HCT116 (cell line): ENCODE measurements around the gene PPP2R5D. TPM values are rescaled to one million over a fixed set of nuclear protein-coding genes. Genes with fewer than 3 reads are reported as not detected.

ENCODE experiments used
- ATAC-seq: fragments of 200-7000 bp; cut with Tn5 transposase; 2 replicates; pipeline ENCODE4 v1.9.1; 2020; ENCODE audit warnings: mild to moderate bottlenecking, moderate library complexity
- BruUV-seq: library from RNA; stranded (reverse); fragments of 400-500 nt; replicated peaks from 2 replicates; lab custom pipeline; 2021; lab: Mats Ljungman, UMichigan
- CTCF ChIA-PET: fragments of 300-600 bp; sonication (Branson Sonifier 250); formaldehyde crosslinking; loops from one replicate; lab custom pipeline; 2021; ENCODE audit warnings: antibody characterized with exemption; lab: Charles Lee
- POLR2A ChIA-PET: fragments of 300-600, 350-600 bp; sonication (Branson Sonifier 250); formaldehyde crosslinking; loops from one replicate; lab custom pipeline; 2021; ENCODE audit warnings: antibody characterized with exemption; lab: Charles Lee
- RAD21 ChIA-PET, 2 experiments: fragments of 300-600 bp; sonication (Branson Sonifier 250); formaldehyde crosslinking; loops; one replicate each; lab custom pipeline; 2023; ENCODE audit warnings: low total read pairs in 2 of 2; ENCODE audit not compliant: uncharacterized antibody in 2 of 2, unreplicated experiment in 2 of 2, low non-redundant PET in 1 of 2; lab: Charles Lee
- DNase-seq: peaks from one replicate; pipeline ENCODE4 v3.0.0-alpha.2; 2010; ENCODE audit warnings: low read depth, low spot score
- H2AFZ ChIP-seq: fragments of 200-600 bp; shearing (Covaris generic), sonication (generic); 2 replicates; pipeline ENCODE4 v1.6.1; 2017; ENCODE audit warnings: low read depth, mixed run types, mixed read lengths, antibody characterized with exemption, low read length; ENCODE audit not compliant: poor library complexity, severe bottlenecking
- H3K27ac ChIP-seq: 2 replicates; pipeline ENCODE4 v1.5.1; 2012; ENCODE audit warnings: low read depth, low read length
- H3K27me3 ChIP-seq: fragments of 200-600 bp; sonication (generic); 2 replicates; pipeline ENCODE4 v1.6.1; 2016; ENCODE audit warnings: mixed run types, low read length, mixed read lengths; ENCODE audit not compliant: insufficient read depth
- H3K36me3 ChIP-seq, 2 experiments: fragments of 200-500 bp in 1 of 2; fragments of 200-600 bp in 1 of 2; sonication (Bioruptor generic) in 1 of 2; sonication (generic) in 1 of 2; 2 replicates each; pipeline versions ENCODE4 v1.5.1 to v1.6.1; 2014 to 2016; ENCODE audit warnings: low read length in 2 of 2, inconsistent platforms in 1 of 2, mixed read lengths in 1 of 2, mixed run types in 1 of 2; ENCODE audit not compliant: insufficient read depth in 2 of 2, control insufficient read depth in 1 of 2
- H3K4me1 ChIP-seq, 2 experiments: fragments of 200-600 bp in 1 of 2; sonication (generic) in 1 of 2; 2 replicates each; pipeline versions ENCODE4 v1.5.1 to v1.6.1; 2012 to 2017; ENCODE audit warnings: low read length in 2 of 2, inconsistent platforms in 1 of 2, mild to moderate bottlenecking in 1 of 2, mixed read lengths in 1 of 2, mixed run types in 1 of 2, moderate library complexity in 1 of 2; ENCODE audit not compliant: insufficient read depth in 2 of 2, control insufficient read depth in 1 of 2
- H3K4me2 ChIP-seq: fragments of 200-600 bp; sonication (generic); 2 replicates; pipeline ENCODE4 v1.6.1; 2017; ENCODE audit warnings: mixed run types, low read length, mixed read lengths
- H3K4me3 ChIP-seq, 2 experiments: fragments of 200-600 bp in 1 of 2; sonication (generic) in 1 of 2; replicated peaks in 1 of 2; 2 replicates each; pipeline ENCODE4 v1.5.1; 2011 to 2016; ENCODE audit warnings: low read length in 2 of 2, control low read depth in 1 of 2, low read depth in 1 of 2, mild to moderate bottlenecking in 1 of 2, mixed read lengths in 1 of 2, mixed run types in 1 of 2
- H3K79me2 ChIP-seq: fragments of 200-600 bp; sonication (generic); 2 replicates; pipeline ENCODE4 v1.6.1; 2017; ENCODE audit warnings: mild to moderate bottlenecking, mixed run types, low read length, moderate library complexity, mixed read lengths; ENCODE audit not compliant: insufficient read depth
- H3K9ac ChIP-seq: fragments of 200-600 bp; sonication (generic); 2 replicates; pipeline ENCODE4 v1.6.1; 2016; ENCODE audit warnings: low read length, mixed read lengths
- H3K9me2 ChIP-seq: fragments of 200-600 bp; sonication (generic), shearing (Covaris generic); 2 replicates; pipeline ENCODE4 v1.6.1; 2017; ENCODE audit warnings: mixed run types, mild to moderate bottlenecking, moderate library complexity; ENCODE audit not compliant: insufficient read depth
- H3K9me3 ChIP-seq, 2 experiments: fragments of 200-500 bp in 1 of 2; fragments of 200-600 bp in 1 of 2; sonication (Bioruptor generic) in 1 of 2; sonication (generic) in 1 of 2; 2 replicates each; pipeline ENCODE4 v1.6.1; 2014 to 2017; ENCODE audit warnings: low read length in 2 of 2, mixed read lengths in 2 of 2, inconsistent platforms in 1 of 2, low read depth in 1 of 2, mild to moderate bottlenecking in 1 of 2, mixed run types in 1 of 2, moderate library complexity in 1 of 2; ENCODE audit not compliant: control insufficient read depth in 1 of 2, insufficient read depth in 1 of 2
- H4K20me1 ChIP-seq: fragments of 200-600 bp; sonication (generic), shearing (Covaris generic); 2 replicates; pipeline ENCODE4 v1.6.1; 2017; ENCODE audit warnings: mixed run types, mild to moderate bottlenecking, moderate library complexity; ENCODE audit not compliant: insufficient read depth
- CBX3 ChIP-seq: IDR thresholded peaks from 2 replicates; pipeline ENCODE4 v1.6.1; 2012; ENCODE audit warnings: low read depth
- ELF1 ChIP-seq: IDR thresholded peaks from 2 replicates; pipeline ENCODE4 v1.6.1; 2012; ENCODE audit warnings: low read depth, borderline replicate concordance
- EZH2 ChIP-seq: fragments of 200-600 bp; sonication (generic); IDR thresholded peaks from 2 replicates; pipeline ENCODE4 v1.6.1; 2017; ENCODE audit warnings: antibody characterized with exemption, mixed run types
- POLR2A ChIP-seq: IDR thresholded peaks from 2 replicates; pipeline ENCODE4 v1.7.0; 2011; ENCODE audit warnings: borderline replicate concordance; ENCODE audit not compliant: insufficient read depth, insufficient read length; ENCODE audit errors: extremely low read depth
- SIN3A ChIP-seq: IDR thresholded peaks from 2 replicates; pipeline ENCODE4 v1.6.1; 2012; ENCODE audit warnings: low read depth
- SP1 ChIP-seq: IDR thresholded peaks from 2 replicates; pipeline ENCODE4 v1.6.1; 2012; ENCODE audit warnings: low read depth
- TCF7L2 ChIP-seq: IDR thresholded peaks from 2 replicates; pipeline ENCODE4 v1.7.0; 2011; ENCODE audit warnings: borderline replicate concordance, inconsistent platforms; ENCODE audit not compliant: insufficient read depth, insufficient read length; ENCODE audit errors: extremely low read depth
- YY1 ChIP-seq: IDR thresholded peaks from 2 replicates; pipeline ENCODE4 v1.6.1; 2011; ENCODE audit warnings: low read length, low read depth, moderate library complexity, mild to moderate bottlenecking; ENCODE audit not compliant: insufficient replicate concordance; ENCODE audit errors: extremely low read depth
- ZNF274 ChIP-seq: fragments of 200-500 bp; sonication (Bioruptor generic); IDR thresholded peaks from 2 replicates; pipeline ENCODE4 v1.6.1; 2014; ENCODE audit warnings: mild to moderate bottlenecking, low read depth, low read length, inconsistent platforms
- intact Hi-C: fragments of 100-400 bp; cut with micrococcal nuclease; formaldehyde crosslinking; loops from 2 replicates; pipeline ENCODE4 v1.10.0; 2022
- total RNA-seq: library from RNA; stranded (reverse); gene quantifications from one replicate; pipeline ENCODE4 v1.2.1, GENCODE V29; 2021; ENCODE audit not compliant: unreplicated experiment
- TF ChIP-seq, protein P1 (sequence below): IDR thresholded peaks from 2 replicates; pipeline ENCODE4 v1.6.1; 2012; ENCODE audit warnings: low read depth
- TF ChIP-seq, protein P2 (sequence below): IDR thresholded peaks from 2 replicates; pipeline ENCODE4 v1.6.1; 2012
- TF ChIP-seq, protein P3 (sequence below): IDR thresholded peaks from 2 replicates; pipeline ENCODE4 v1.6.1; 2011; ENCODE audit warnings: mild to moderate bottlenecking, low read length, moderate library complexity; ENCODE audit not compliant: insufficient replicate concordance; ENCODE audit errors: extremely low read depth

PPP2R5D gene
- total RNA-seq, 1 experiment from 2014 or later, result 49.6 TPM

DNA sequence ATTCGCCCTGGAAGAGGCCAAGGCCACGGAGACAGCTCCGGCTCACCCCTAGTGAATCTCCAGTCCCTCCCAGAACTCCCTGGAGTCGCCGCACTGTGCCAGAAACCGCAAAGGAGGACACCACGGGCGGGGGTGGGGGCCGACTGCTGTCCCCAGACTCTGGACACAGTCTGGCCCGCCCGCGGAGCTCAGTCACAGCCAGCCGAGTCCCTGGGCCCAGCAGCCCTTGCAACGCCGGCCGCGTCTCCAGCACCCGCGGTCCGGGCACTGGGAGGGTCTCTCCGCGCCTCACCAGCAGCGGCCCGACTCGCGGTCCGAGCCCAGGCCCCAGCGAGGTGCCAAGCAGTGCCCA is 5.9 kb upstream of the PPP2R5D start (continued):
- TF ChIP-seq EZH2 (no peak), TCF7L2 (no peak), SIN3A (no peak), SP1 (no peak), CBX3 (no peak), YY1 (no peak), ELF1 (no peak)
- TF ChIP-seq, protein P1, sequence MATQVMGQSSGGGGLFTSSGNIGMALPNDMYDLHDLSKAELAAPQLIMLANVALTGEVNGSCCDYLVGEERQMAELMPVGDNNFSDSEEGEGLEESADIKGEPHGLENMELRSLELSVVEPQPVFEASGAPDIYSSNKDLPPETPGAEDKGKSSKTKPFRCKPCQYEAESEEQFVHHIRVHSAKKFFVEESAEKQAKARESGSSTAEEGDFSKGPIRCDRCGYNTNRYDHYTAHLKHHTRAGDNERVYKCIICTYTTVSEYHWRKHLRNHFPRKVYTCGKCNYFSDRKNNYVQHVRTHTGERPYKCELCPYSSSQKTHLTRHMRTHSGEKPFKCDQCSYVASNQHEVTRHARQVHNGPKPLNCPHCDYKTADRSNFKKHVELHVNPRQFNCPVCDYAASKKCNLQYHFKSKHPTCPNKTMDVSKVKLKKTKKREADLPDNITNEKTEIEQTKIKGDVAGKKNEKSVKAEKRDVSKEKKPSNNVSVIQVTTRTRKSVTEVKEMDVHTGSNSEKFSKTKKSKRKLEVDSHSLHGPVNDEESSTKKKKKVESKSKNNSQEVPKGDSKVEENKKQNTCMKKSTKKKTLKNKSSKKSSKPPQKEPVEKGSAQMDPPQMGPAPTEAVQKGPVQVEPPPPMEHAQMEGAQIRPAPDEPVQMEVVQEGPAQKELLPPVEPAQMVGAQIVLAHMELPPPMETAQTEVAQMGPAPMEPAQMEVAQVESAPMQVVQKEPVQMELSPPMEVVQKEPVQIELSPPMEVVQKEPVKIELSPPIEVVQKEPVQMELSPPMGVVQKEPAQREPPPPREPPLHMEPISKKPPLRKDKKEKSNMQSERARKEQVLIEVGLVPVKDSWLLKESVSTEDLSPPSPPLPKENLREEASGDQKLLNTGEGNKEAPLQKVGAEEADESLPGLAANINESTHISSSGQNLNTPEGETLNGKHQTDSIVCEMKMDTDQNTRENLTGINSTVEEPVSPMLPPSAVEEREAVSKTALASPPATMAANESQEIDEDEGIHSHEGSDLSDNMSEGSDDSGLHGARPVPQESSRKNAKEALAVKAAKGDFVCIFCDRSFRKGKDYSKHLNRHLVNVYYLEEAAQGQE, result no peak
- TF ChIP-seq, protein P2, sequence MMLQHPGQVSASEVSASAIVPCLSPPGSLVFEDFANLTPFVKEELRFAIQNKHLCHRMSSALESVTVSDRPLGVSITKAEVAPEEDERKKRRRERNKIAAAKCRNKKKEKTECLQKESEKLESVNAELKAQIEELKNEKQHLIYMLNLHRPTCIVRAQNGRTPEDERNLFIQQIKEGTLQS, result no peak
- TF ChIP-seq, all 23 proteins: peak for 0

DNA sequence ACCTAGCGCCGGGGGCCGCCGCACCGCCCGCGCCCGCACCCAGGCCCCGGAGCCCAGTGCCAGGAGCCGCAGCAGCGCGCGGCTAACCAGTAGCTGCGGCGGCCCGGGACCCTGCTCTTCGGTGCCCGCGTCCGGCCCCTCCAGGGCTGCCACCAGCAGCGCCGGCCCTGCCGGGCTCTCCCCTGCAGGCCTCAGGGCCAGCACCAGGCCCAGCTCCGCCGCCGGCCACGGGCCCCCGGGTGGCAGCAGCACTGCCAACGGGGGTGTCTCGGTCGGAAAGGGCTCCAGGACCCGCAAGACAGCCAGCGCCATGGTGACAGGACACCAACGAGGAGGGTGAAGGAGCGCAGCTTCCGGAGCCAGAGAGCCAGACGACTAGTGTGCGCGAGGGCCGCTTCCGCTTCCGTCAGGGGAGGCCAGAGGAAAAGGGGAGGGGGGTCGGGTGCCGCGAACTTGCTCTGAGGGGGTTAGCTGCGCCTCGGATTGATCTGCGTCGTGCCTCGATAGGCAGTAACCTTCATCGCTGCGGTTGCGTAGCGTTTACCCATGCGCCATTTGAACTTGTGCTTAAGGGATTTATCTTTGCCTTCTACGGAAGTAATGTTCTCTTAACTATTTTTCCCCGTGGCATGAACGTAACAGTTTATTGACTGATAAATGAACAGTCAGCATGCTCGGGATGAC is 5.4 kb upstream of the PPP2R5D start, which contains the start of gene PEX6:
Gene PEX6 (minus strand): TSS at position 343 of the 684 bp plus-strand sequence. CDS start 31 bp downstream, at position 312.
- H3K9me3 ChIP-seq, result no peaks in the 10 kb centered on the region
- H3K4me3 ChIP-seq, result peak within 1 kb of the TSS; percentile 87 to 90
- no peaks in the 10 kb centered on the region for H3K36me3 ChIP-seq
- intact Hi-C loops, result no loop called here
- H3K9ac ChIP-seq, result peak within 1 kb of the TSS; percentile 79
- peak; percentile 70 for DNase-seq
- H3K27me3 ChIP-seq, result no peaks in the 10 kb centered on the region
- H3K79me2 ChIP-seq, result peaks cover 26% of the 10 kb centered on the region
- RAD21 ChIA-PET, result no interaction called here
- BruUV-seq, result no TSS peak
- H4K20me1 ChIP-seq, result no peaks in the 10 kb centered on the region
- ATAC-seq, result peak; percentile 88
- no peak within 1 kb of the TSS for H2AFZ ChIP-seq
- peak within 1 kb of the TSS; percentile 94 for H3K4me2 ChIP-seq
- POLR2A ChIA-PET, result interaction anchor here (0.9 to 1.6 kb wide), 4 partner anchors 9 to 196 kb away, joined by 3 to 6 read pairs (median 5); partner anchors contain the start of genes CNPY3 and RRP36
- peaks cover 4 to 27% of the 10 kb centered on the region in 2 experiments; a peak in 2 of 4 replicates for H3K4me1 ChIP-seq
- H3K27ac ChIP-seq, result peak within 1 kb of the TSS; percentile 82
- CTCF ChIA-PET, result no interaction called here
- no peaks in the 10 kb centered on the region for H3K9me2 ChIP-seq
- TF ChIP-seq POLR2A (peak; percentile 92), SP1 (peak; percentile 25; the same call in 1 of the 2 replicates), ZNF274 (no peak), YY1 (peak; percentile 75)
- TF ChIP-seq, protein P3, sequence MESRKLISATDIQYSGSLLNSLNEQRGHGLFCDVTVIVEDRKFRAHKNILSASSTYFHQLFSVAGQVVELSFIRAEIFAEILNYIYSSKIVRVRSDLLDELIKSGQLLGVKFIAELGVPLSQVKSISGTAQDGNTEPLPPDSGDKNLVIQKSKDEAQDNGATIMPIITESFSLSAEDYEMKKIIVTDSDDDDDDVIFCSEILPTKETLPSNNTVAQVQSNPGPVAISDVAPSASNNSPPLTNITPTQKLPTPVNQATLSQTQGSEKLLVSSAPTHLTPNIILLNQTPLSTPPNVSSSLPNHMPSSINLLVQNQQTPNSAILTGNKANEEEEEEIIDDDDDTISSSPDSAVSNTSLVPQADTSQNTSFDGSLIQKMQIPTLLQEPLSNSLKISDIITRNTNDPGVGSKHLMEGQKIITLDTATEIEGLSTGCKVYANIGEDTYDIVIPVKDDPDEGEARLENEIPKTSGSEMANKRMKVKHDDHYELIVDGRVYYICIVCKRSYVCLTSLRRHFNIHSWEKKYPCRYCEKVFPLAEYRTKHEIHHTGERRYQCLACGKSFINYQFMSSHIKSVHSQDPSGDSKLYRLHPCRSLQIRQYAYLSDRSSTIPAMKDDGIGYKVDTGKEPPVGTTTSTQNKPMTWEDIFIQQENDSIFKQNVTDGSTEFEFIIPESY, result peak; percentile 54
- TF ChIP-seq, protein P1, result no peak
- TF ChIP-seq, protein P2, result no peak
